NOMO-1 treated with dmso at 0.1 percent for 144 hours (cell line): ENCODE measurements around the gene NCAM1.
A peak's percentile ranks its signal among the peaks of the same experiment; 100 is the strongest.

ENCODE experiments used
- DNase-seq: peaks from one replicate; lab custom pipeline; 2025; ENCODE audit not compliant: unreplicated experiment; lab: John Stamatoyannopoulos, UW

NCAM1 gene

DNA sequence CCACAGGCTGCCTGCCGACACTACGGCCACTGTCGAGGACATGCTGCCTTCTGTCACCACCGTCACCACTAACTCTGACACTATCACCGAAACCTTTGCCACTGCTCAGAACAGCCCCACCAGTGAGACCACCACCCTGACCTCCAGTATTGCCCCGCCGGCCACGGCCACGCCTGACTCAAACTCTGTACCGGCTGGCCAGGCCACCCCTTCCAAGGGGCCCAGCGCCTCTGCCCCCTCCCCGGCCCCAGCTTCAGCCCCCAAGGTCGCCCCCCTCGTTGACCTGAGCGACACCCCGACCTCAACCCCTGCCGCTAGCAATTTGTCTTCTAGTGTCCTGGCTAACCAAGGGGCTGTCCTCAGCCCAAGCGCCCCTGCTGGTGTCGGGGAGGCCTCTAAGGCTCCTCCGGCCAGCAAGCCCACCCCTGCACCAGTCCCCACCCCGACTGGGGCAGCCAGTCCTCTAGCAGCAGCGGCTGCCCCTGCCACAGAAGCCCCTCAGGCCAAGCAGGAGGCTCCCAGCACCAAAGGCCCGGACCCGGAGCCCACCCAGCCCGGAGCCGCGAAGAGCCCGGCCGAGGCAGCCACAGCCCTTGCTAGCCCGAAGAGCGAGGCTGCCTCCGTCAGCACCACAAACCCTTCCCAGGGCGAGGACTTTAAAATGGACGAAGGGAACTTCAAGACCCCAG is 311.9 kb downstream of the NCAM1 start:
- no peak for DNase-seq

DNA sequence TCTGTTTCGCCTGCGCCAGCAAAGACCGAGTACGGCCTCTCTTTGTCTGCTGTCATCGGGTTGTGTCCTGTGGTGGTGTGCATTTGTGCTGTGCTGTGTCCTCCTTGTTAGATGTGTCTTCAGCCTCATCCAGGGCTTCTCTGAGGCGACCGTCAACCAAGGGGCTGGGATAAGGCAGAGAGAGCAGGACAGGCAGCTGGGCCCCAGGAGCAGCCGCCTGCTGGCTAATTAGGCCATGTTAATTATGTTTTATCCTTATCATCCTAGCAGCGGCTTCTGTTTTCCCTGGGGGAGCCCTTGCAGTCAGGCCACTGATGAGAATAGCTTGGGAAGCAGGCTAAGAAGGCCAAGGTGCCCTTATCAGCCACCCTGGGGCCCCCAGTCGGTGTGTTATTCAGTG is 312.5 kb downstream of the NCAM1 start:
- no peak for DNase-seq

DNA sequence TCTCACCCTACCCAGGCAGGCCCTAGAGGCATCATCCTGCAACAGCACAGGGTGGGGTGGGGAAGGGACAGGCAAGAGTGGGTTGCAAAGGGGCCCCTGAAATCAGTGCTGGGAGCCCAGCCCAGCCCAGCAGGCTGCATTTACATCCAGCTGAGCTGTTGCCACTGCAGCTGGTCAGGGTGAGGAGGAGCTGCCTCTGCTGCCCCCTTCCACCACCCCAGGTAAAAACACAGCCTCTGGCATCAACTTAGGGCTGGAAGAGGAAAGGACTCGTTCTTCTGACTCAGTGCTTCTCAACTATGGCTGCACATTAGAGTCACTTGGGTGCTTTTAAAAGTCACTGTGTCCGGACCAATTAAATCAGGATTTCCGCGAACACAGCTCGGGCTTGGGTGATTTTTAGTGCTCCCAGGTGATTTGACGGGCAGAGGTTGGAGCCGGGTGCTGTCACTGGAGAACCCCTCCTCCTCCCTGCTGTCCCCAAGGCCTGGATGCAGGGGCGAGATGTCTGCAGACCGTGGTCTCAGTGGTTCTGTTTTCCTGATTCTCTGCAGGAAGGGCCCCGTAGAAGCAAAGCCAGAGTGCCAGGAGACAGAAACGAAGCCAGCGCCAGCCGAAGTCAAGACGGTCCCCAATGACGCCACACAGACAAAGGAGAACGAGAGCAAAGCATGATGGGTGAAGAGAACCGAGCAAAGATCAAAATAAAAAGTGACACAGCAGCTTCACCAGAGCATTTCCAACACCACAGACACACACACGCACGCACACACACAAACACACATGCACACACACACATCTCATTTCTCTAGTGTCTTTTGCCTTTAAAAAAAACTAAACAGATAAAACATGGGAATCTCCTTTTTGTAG is 313.7 kb downstream of the NCAM1 start:
- no peak for DNase-seq

DNA sequence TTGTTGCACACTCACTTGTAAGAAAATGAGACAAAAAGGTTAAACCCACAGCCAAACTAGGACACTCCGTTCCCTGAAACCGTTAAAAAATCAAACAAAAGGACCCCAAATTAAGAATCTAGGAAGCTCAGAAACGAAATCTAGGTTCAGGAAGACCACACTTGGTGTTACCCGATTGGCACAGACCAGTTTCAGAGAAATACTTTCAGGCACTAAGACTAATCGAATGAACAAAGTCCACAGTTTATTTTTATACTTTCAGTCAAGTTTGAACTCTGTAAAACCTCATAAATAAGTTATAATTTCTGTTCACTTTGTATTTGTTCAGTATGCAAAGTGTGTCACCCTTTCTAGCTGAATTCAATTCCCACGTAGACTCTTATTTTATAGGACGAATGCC is 314.4 kb downstream of the NCAM1 start:
- DNase-seq, result no peak

DNA sequence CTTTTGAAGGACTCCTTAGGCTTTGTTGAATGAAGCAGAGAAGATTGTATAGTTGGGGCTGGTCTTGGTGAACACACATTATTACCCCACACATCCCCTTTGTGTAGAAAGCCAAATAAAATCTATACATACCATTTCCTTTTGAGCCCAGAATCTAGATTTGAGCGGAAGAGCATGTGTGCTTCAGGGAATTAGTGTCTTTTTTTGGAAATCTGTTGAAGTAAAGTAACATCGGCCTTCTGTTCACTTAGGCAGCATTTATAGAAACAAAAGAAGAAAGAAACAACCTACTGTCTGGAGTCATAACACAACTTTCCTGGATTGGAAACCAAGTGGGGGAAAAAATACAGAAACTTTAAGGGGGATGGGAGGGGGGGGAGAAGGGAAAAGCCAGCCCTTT is 315.2 kb downstream of the NCAM1 start:
- DNase-seq, result no peak

DNA sequence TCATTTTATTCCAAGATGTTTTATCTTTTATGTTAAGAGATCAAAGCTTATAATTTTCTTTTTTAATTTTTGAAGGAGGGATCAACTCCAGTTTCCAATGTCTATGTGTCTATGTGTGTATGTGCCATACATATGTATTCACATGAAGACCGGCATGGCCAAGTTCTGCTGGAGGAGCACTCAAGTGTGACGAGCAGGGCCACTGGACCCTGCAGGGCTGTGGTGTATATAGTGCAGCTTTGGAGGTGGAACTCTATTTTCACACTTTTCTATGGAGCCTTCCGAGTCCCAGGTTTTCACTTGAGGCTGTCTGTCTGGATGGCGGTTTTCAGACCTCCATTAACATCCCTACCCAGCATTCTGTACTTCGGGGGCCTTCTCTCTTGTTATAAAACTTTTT is 316.7 kb downstream of the NCAM1 start:
- DNase-seq, result no peak

DNA sequence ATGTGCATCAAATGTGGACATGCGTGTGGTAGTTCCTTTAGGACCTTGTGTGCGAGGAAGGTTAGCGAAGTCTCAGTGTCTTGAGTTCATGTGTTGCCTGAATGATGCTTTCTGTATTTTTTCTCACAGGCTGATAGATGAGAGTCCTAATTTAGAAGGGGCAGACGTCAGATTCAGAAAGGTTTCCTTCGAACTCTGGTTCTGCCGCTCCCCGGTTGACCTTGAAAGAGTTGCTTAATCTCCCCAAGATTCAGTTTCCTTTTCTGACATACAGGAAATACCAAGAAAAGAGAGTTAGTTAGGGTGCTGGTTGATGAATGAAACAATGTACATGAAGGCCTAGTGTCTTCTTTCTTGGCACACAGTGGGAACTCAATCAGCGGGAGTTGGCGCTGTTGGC is 317.3 kb downstream of the NCAM1 start:
- no peak for DNase-seq

DNA sequence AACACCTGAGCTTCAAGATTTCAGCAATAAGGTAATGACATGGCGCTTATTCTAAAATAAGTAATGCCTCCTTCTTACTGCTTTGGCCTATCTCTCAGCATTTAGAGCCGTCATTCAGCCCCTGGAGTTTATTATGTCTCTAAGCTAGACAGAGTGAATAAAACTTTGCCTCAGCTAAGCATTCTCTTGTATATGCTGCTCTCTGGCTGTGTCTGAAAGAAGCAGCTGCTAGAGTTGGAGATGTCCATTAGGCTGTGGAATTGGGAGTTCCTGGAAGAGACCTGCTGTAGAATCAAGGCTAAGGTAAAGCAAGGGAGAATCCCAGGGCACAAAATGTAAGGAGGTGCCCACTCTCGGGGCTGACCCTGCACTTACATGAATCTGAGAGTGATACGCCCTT is 317.7 kb downstream of the NCAM1 start:
- DNase-seq, result no peak

DNA sequence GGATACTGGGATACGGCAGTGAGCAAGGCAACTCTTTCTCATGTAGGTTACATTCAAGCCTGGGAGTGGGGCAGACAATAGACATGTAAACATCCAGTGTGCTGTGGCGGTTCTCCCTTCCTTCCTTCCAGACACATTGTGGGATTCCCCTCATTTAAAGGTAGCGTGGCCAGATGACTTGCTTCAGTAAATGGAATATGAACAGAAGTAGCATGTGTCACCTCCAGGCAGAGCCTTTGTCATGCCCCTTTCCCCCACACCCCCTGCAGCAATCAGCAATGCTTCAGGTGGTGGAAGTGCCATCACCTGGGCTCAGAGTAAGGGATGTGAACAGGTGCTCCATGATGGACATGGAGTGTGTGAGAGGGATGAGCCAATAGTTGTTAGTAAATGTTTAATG is 318.4 kb downstream of the NCAM1 start:
- DNase-seq, result no peak

DNA sequence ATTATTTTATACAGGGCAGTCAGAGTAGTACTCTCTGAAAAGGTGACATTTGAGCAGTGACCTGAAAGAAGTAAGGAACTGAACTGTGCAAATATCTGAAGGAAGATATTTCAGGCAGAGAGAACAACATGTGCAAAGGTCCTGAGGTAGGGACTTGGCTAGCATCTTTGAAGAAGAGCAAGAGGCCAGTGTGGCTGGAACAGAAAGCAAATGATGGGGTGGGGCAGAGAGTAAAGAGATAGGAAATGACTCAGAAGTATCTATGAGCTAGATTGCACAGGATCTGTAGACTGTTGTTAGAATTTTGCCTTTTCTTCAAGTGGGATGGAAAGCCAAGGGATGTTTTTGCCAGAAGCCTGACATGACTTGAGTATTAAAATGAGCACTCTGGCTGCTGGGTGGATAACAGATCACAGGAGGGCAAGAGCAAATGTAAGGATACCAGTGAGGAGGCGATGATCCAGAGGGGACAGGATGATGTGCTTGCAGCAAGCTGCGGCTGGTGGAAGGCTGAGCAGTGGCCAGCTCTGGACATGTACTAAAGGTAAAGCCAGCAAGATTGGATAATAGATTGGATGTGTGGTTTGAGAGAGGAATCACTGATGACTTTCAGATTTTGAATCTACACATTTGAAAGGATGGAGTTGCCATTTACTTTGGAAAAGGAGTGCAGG is 320.0 kb downstream of the NCAM1 start:
- no peak for DNase-seq

DNA sequence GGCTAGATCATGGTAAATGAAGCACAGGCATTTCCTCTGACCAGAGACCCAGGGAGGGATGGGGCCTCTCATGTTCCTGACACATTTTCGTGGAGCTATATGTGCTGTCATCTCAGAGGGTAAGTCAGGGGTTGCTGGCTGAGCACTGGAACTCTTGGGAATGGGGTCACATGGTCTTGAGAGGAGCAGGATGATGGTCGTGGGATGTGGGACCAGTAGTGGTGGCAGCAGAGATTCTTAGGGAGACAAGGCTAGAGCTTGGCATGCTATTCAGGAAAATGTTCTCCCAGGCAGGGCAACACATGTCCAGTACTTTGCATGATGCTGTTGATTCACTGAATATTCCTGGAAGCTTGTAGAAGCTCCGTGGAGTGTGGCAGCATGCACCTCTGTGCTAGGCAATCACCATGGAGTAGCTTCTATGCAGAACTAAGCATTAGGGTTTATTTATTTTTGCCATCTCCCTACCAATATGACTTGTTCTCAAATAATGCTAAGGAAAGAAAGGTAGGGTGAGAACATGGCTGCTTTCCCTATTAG is 321.7 kb downstream of the NCAM1 start:
- no peak for DNase-seq

DNA sequence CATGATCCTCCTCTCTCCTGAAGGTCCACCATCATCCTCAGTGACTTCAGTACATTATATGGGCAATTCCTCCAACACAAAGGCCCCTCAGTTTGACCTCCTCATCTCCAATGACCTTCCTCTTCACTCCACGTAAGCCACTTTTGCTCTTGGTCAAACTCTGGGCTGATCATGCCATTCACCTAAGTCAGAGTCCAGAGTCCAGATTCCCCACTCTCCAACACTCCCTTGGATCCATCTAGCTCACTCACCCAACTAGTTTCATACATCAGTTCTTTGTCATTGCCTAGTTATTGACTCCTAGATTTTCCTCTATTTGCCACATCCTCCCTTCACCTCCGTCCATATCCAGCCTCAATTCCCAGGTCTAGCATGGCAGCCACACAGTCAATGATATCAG is 322.7 kb downstream of the NCAM1 start:
- no peak for DNase-seq

DNA sequence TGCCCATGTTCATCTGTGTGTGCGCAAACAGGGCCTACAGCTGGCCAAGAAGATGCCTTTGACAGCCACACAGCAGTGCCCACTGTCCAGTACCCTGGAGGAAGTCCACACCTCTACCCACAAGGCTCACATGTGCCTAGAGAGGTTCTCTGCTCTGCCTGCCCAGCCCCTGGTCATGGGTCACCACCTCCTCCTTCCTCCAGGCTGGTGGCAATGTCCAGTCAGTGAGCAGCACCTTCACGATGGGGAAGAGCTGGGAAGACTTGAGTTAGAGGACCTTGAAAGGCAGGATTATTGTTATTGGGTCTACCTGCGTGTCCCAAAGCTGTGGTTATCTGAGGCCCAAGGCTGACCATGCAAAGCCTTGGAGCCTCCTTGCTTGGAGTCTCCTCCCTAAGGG is 324.8 kb downstream of the NCAM1 start:
- DNase-seq, result no peak

DNA sequence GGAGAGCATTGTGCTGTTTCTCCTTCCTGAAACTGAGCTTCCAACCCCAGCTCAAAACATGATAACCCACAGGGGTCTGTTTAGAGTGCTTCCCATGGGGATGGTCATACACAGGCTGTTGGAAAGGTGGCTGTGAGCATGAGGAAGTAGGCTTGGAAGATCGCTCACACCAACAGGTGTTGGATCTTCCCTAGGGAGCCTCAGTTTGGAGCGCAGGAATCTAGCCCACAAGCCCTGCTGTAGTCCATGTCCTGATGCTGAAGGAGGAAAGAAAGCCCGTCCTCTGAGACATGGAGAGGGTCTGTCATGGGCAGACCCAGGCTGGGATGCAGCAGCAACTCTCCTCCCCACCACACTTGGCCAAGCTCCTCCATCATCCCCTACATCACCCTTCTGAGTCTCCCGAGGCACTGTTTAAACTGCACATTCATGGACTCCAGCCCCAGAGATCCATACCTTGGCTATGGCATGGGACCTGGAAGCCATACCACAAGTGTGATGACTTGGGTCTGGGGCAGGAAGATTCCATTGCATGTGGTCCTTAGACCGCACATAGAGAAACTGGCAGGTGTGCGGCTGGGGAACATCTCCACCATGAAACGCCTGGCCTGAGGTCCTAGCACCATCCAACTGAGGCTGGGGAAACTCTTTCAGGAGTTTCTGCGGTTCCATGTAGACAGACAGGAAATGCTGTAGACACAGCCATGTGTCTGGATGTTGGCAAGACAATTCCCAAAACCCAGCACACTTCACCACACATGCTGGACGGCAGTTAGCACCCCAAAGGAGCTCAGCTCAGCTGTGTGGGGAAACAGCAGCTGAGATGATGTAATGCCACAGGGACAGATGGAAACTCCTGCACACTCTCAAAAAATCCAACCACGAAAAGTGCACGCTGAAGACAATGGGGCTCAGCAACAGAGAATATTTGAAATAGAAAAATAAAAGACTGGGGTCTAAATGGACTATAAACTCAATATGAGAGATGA is 325.6 kb downstream of the NCAM1 start:
- no peak for DNase-seq

DNA sequence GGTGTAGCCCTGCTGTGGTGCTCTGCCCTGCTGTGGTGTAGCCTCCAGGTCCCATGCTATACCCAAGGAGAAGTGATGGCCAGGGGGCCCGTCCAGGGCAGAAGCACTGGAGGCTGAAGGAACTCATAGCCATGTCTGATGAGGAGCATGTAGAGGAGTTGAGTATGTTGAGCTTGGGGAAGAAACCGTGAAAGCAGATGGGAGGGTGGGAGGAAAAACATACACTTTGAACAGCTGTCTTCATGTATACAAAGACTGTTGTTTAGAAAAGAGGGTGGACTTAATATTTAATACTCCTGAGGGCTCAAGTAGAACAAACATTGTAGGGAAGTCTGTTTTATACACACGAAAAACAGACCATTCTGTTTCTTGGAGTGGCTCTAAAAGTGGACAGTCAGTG is 326.6 kb downstream of the NCAM1 start:
- DNase-seq, result no peak

DNA sequence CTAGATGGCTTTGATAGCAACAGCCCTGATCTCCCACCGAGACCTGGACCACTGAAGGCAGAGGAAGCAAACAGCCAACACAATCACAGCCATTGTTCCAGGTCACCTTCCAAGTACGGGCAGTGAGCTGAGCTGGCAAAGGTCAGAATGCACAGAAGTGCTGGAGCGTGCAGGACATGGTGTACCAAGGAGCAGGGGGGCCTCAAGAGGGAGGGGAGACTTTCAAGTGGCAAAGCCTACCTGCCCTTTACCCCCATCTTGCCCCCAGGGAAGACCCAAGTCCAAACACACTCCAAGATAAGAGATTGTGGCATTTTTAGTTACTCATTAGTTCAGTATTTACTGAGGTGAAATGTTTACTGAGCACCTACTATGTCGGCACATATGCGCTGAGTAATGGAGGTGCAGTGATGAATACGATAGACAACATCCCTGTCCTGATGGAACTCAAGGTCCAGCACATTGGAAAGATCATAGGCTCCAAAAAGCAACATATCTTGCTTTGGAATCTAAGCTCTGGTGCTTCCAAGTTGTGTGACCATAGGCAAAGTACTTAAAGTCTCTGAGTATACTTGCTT is 327.2 kb downstream of the NCAM1 start:
- no peak for DNase-seq

DNA sequence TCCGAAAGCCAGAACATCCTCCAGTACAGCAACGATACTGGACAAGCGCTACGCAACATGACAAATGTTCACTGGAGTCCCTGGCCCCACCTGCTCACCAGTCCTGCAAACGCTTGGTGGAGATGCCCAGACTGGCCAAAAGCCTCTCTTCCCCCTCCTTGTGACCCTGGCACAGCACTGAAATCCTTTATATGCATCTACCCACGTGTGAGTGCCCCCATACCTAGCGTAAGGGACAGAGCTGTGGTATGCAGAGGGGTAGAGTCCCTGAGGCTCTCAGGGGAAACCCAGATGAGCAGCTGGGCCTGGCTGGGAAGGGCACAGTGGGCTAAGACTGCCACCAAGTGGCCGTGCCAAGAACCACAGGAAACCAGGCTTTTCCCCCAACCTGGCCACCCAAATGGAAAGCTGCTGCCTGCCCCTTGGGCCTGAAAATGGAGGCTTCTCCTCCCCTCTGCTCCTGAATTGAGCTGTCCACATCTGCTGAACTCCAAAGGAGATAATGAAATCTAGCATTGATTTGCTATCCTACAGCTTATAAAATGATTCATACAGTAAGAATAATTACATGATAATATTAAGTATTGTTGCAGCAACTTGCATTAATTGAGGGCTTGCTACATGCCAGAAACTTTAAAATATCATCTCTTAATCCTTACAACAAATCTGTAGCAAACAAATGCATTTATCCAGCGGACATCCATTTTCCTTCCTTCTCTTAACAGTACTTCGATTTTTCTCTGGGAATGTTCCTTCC is 328.4 kb downstream of the NCAM1 start:
- peak; percentile 6 for DNase-seq

DNA sequence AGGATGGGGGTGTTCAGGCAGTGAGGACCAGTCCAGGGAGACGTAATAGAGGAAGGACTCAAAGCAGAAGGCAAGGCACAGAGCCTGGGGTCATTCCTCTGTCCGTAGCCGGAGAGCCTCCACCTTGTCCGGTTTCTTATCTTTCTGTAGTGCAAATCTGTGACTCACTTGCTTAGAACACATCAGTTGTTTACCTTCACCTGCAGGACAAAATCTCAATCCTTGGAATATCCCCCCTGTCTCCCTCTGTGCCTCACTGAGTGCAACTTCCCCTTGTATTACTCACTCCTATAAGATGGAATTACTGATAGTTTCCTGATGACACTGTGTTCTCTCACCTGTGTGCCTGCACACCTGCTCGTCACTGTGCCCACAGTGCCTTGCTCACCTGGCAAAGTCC is 332.7 kb downstream of the NCAM1 start:
- DNase-seq, result no peak

DNA sequence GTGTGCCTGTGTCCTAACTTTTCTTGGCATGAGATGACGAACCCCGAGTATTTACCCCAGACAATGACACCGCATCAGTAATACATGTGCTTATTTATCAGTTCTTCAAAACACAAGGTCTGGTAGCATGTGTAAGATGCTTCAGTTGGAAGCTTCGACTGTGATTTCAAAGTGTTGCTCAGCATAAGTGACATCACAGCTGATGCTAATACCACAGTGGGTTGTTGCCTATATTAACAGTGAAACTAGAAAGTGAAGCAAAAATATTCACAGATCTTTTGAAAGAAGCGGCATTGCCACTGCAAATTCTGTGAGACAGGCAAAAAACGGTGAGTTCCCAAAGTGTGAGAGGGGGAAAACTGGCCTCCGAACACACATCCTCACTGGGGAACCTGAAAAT is 334.8 kb downstream of the NCAM1 start:
- DNase-seq, result no peak
